ENCODE results near the gene STEAP2.

GRCh38 chr7:90246171-90246570 is 34.6 kb downstream of the STEAP2 start:
- no peak for TF ChIP-seq MXI1 (IDR thresholded peaks at IDR 0.05; ENCODE audit: borderline replicate concordance, low read depth, low read length)
- TF ChIP-seq, protein P1, sequence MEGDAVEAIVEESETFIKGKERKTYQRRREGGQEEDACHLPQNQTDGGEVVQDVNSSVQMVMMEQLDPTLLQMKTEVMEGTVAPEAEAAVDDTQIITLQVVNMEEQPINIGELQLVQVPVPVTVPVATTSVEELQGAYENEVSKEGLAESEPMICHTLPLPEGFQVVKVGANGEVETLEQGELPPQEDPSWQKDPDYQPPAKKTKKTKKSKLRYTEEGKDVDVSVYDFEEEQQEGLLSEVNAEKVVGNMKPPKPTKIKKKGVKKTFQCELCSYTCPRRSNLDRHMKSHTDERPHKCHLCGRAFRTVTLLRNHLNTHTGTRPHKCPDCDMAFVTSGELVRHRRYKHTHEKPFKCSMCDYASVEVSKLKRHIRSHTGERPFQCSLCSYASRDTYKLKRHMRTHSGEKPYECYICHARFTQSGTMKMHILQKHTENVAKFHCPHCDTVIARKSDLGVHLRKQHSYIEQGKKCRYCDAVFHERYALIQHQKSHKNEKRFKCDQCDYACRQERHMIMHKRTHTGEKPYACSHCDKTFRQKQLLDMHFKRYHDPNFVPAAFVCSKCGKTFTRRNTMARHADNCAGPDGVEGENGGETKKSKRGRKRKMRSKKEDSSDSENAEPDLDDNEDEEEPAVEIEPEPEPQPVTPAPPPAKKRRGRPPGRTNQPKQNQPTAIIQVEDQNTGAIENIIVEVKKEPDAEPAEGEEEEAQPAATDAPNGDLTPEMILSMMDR (conservative IDR thresholded peaks at IDR 0.05; ENCODE audit: low read depth, low read length) = no peak
- no peak for TF ChIP-seq MAFK (IDR thresholded peaks at IDR 0.05; ENCODE audit: low read depth, low read length)
- TF ChIP-seq POLR2A (IDR thresholded peaks at IDR 0.05; ENCODE audit: low read depth, low read length) = no peak
- TF ChIP-seq CEBPB (IDR thresholded peaks at IDR 0.05; ENCODE audit: low read depth, low read length) = no peak
- no peak for TF ChIP-seq SMC3 (IDR thresholded peaks at IDR 0.05; ENCODE audit: low read depth, low read length)
- no peak for TF ChIP-seq MAZ (IDR thresholded peaks at IDR 0.05; ENCODE audit: borderline replicate concordance, low read depth, low read length)
- TF ChIP-seq FOS (IDR thresholded peaks at IDR 0.05; ENCODE audit: low read depth, low read length) = no peak
- no peak for TF ChIP-seq RCOR1 (IDR thresholded peaks at IDR 0.05; ENCODE audit: insufficient replicate concordance, low read length)
- TF ChIP-seq RAD21 (IDR thresholded peaks at IDR 0.05; ENCODE audit: low read length) = no peak
- no peak for TF ChIP-seq ELK1 (IDR thresholded peaks at IDR 0.05; ENCODE audit: borderline replicate concordance, low read depth, low read length)
- TF ChIP-seq, protein P2, sequence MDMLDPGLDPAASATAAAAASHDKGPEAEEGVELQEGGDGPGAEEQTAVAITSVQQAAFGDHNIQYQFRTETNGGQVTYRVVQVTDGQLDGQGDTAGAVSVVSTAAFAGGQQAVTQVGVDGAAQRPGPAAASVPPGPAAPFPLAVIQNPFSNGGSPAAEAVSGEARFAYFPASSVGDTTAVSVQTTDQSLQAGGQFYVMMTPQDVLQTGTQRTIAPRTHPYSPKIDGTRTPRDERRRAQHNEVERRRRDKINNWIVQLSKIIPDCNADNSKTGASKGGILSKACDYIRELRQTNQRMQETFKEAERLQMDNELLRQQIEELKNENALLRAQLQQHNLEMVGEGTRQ (IDR thresholded peaks at IDR 0.05; ENCODE audit: low read depth, low read length) = no peak
- TF ChIP-seq CHD1 (IDR thresholded peaks at IDR 0.05; ENCODE audit: low read depth, low read length) = no peak

Data from IMR-90 (cell line).